ENCODE data around the gene DZIP1L. TPM values are rescaled to one million over a fixed set of nuclear protein-coding genes. Genes with fewer than 3 reads are reported as not detected.

DZIP1L gene
- total RNA-seq, 1 donor from 2014 or later = 7.7 TPM

GRCh38 chr3:138030734-138031280, 84.6 kb downstream of the DZIP1L start:
- H3K27ac Mint-ChIP-seq (ENCODE audit: unreplicated experiment) = no peak overlapping the region
- no peak for DNase-seq (ENCODE audit: low spot score)
- H3K4me3 Mint-ChIP-seq (ENCODE audit: unreplicated experiment) = no peak overlapping the region
- H3K27me3 Mint-ChIP-seq (ENCODE audit: unreplicated experiment) = peaks cover 4% of the 10 kb centered on the region
- H3K9me3 Mint-ChIP-seq (ENCODE audit: unreplicated experiment) = no peaks in the 10 kb centered on the region
- TF ChIP-seq, protein P1, sequence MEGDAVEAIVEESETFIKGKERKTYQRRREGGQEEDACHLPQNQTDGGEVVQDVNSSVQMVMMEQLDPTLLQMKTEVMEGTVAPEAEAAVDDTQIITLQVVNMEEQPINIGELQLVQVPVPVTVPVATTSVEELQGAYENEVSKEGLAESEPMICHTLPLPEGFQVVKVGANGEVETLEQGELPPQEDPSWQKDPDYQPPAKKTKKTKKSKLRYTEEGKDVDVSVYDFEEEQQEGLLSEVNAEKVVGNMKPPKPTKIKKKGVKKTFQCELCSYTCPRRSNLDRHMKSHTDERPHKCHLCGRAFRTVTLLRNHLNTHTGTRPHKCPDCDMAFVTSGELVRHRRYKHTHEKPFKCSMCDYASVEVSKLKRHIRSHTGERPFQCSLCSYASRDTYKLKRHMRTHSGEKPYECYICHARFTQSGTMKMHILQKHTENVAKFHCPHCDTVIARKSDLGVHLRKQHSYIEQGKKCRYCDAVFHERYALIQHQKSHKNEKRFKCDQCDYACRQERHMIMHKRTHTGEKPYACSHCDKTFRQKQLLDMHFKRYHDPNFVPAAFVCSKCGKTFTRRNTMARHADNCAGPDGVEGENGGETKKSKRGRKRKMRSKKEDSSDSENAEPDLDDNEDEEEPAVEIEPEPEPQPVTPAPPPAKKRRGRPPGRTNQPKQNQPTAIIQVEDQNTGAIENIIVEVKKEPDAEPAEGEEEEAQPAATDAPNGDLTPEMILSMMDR (IDR thresholded peaks at IDR 0.05; ENCODE audit: unreplicated experiment) = no peak
- no peaks in the 10 kb centered on the region for H3K4me1 Mint-ChIP-seq (ENCODE audit: unreplicated experiment)
- H3K36me3 Mint-ChIP-seq (ENCODE audit: low read depth, unreplicated experiment) = no peaks in the 10 kb centered on the region

DNA sequence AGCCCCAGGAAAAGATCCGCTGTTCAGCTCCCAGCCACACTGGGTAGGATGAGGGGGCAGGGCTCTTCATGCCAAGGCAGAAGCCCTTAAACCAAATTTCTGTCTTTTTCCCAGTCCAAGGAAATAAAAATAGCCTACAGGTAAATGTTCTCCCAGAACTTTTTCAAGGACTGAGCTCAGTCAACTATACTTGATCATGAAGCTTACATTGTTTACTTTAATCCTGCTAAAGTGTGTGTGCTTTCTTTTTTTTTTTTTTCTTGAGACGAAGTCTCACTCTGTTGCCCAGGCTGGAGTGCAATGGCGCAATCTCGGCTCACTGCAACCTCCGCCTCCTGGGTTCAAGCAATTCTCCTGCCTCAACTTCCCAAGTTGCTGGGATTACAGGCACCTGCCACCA, 87.6 kb downstream of the DZIP1L start:
- TF ChIP-seq, protein P1 (IDR thresholded peaks at IDR 0.05; ENCODE audit: unreplicated experiment) = no peak
- Mint-ChIP-seq H3K27me3 (ENCODE audit: unreplicated experiment) (peaks cover 4% of the 10 kb centered on the region), H3K27ac (ENCODE audit: unreplicated experiment) (no peak overlapping the region), H3K9me3 (ENCODE audit: unreplicated experiment) (no peaks in the 10 kb centered on the region), H3K36me3 (ENCODE audit: low read depth, unreplicated experiment) (no peaks in the 10 kb centered on the region), H3K4me3 (ENCODE audit: unreplicated experiment) (no peak overlapping the region), H3K4me1 (ENCODE audit: unreplicated experiment) (no peaks in the 10 kb centered on the region)
- DNase-seq (ENCODE audit: low spot score) = no peak

DNA sequence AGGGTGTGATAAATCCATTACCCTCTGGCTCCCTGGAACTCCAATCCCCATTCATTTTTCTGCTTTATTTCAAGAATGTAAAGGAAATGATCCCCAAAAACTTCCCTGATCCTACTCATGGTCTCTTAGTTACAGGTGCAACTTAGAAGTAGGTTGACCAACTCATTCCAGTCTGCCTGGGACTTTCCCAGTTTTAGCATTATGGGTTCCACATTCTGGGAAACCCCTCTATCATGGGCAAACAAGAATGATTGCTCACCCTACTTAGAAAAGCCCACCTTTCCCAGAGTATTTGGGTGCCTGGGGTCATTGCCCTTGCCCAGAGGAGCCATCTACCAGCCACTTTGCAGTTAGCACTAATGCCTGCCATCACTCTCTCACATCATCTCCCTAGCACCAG, 89.9 kb downstream of the DZIP1L start:
- no peak for DNase-seq (ENCODE audit: low spot score)
- Mint-ChIP-seq H3K27me3 (ENCODE audit: unreplicated experiment) (peaks cover 4% of the 10 kb centered on the region), H3K9me3 (ENCODE audit: unreplicated experiment) (no peaks in the 10 kb centered on the region), H3K4me1 (ENCODE audit: unreplicated experiment) (no peaks in the 10 kb centered on the region), H3K36me3 (ENCODE audit: low read depth, unreplicated experiment) (no peaks in the 10 kb centered on the region), H3K27ac (ENCODE audit: unreplicated experiment) (no peak overlapping the region), H3K4me3 (ENCODE audit: unreplicated experiment) (no peak overlapping the region)
- TF ChIP-seq, protein P1 (IDR thresholded peaks at IDR 0.05; ENCODE audit: unreplicated experiment) = no peak

DNA sequence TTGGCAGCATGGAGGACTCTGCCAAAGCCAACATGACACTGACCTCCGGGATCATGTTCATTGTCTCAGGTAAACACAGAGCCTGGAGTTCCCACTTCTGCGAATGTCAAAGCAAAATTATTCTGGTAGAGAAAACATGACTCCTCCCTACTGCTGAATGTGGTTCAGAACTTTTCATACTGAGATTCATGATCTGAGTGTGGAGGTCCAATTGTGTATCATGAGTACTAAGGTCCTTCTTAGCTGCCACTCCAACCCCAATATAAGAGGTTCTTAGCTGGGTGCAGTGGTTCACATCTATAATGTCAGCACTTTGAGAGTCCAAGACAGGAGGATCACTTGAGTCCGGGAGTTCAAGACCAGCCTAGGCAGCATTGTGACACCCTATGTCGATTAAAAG, 91.7 kb downstream of the DZIP1L start:
- peaks cover 2% of the 10 kb centered on the region for H3K36me3 Mint-ChIP-seq (ENCODE audit: low read depth, unreplicated experiment)
- H3K27ac Mint-ChIP-seq (ENCODE audit: unreplicated experiment) = no peak overlapping the region
- H3K9me3 Mint-ChIP-seq (ENCODE audit: unreplicated experiment) = no peaks in the 10 kb centered on the region
- H3K4me3 Mint-ChIP-seq (ENCODE audit: unreplicated experiment) = no peak overlapping the region
- TF ChIP-seq, protein P1 (IDR thresholded peaks at IDR 0.05; ENCODE audit: unreplicated experiment) = no peak
- no peaks in the 10 kb centered on the region for H3K4me1 Mint-ChIP-seq (ENCODE audit: unreplicated experiment)
- H3K27me3 Mint-ChIP-seq (ENCODE audit: unreplicated experiment) = peaks cover 5% of the 10 kb centered on the region
- DNase-seq (ENCODE audit: low spot score) = no peak

DNA sequence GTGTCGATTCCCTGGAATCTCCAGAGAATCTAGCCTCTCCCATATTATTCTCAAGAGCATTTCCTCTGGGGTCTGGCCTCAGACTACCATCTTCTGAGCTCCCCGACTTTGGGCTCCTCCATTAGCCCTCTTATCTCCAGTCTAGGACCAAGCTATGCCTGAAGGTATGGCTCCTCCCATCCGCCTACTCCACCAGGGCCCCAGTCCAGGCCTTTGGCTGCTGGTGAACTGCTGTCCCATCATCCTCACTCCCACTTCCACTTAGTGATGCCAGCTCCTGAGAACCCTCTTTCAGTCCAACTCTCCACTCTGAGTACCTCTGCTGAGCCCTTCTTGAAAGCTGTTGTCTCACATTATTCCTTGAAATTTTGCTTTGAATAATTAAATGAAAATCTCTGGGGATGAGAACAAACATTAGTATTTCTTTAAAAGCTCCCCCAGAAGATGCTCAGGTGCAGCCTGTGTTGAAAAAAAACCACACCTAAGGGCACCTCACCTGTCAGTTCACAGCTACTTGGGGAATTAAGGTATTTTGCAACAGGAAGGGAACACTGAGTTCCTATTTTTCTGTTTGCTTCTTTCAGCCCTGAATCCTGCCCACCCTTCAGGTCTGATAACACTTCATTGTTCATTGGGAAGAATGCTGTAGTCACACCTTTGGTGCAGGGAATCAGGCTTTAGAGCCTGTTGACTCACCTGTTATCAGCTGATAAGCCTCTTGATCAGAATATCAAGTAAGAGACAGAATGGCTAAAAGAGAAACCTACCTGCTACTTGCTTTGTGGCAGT, 95.9 kb downstream of the DZIP1L start:
- H3K9me3 Mint-ChIP-seq (ENCODE audit: unreplicated experiment) = no peaks in the 10 kb centered on the region
- DNase-seq (ENCODE audit: low spot score) = no peak
- TF ChIP-seq, protein P1 (IDR thresholded peaks at IDR 0.05; ENCODE audit: unreplicated experiment) = no peak
- H3K27me3 Mint-ChIP-seq (ENCODE audit: unreplicated experiment) = peaks cover 2% of the 10 kb centered on the region
- H3K36me3 Mint-ChIP-seq (ENCODE audit: low read depth, unreplicated experiment) = peaks cover 3% of the 10 kb centered on the region
- H3K27ac Mint-ChIP-seq (ENCODE audit: unreplicated experiment) = no peak overlapping the region
- H3K4me1 Mint-ChIP-seq (ENCODE audit: unreplicated experiment) = no peaks in the 10 kb centered on the region
- H3K4me3 Mint-ChIP-seq (ENCODE audit: unreplicated experiment) = no peak overlapping the region
